MM.1S (cell line): ENCODE measurements around the gene LSM7.

ENCODE experiments used
- CTCF ChIP-seq: fragments of 300-600 bp; sonication (generic); IDR thresholded peaks from 2 replicates; pipeline ENCODE4 v1.5.1; 2016; ENCODE audit warnings: antibody characterized with exemption, low read length, mixed read lengths
- EZH2 ChIP-seq: fragments of 300-600 bp; sonication (generic); optimal IDR thresholded peaks from 2 replicates; pipeline ENCODE3; 2017; ENCODE audit warnings: low read depth, mild to moderate bottlenecking, antibody characterized with exemption, low read length, mixed read lengths
- EZH2phosphoT487 ChIP-seq: fragments of 300-600 bp; sonication (generic); IDR thresholded peaks from 2 replicates; pipeline ENCODE4 v1.6.1; 2018; ENCODE audit warnings: antibody characterized with exemption, low read length

DNA sequence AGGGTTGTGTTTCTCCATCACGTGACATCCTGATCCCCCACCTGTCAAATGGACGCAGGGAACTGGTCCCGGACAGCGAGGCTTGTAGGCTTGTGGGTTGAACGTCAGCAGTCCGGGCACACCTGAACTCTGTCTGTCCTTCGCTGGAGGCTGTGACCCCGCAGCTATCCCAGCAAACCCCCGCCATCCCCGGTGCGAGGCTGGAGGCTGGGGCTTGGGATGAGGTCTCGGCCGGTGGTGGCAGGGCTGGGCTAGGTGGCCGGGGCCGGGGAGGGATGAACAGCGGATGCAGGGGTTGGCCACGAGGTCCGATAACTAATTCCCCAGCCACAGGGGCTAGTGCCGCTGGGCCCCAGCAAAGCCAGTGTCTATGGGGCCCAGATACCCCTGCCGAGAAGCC, 8.8 kb downstream of the LSM7 start:
- TF ChIP-seq CTCF (no peak), EZH2phosphoT487 (no peak), EZH2 (no peak)
